ENCODE data around the gene PNKP. TPM values are rescaled to one million over a fixed set of nuclear protein-coding genes. Genes with fewer than 3 reads are reported as not detected.

The PNKP gene
- total RNA-seq, 2 experiments from 2014 or later = 130 to 133 TPM

DNA sequence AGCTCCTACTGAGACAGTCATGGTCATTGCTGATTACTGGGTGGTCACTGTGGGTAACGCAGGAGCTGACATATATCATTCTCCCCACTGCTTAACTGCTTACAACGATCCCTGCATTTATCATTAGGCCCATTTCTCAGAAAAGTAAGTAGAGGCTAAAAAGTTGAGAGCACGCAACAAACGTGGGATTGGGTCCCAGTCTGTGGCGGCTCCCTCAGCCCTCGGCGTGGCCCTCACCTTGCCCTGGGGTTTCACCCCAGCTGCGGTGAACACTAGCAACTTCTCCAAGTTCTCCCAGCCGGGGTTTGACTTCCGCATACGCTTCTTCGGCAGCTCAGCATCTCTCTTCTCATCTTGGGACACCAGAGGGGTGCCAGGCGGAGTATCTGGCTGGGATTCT lies 2.5 kb downstream of the PNKP start:
- Mint-ChIP-seq H3K4me1 (peaks cover 40% of the 10 kb centered on the region), H3K36me3 (peaks cover 22% of the 10 kb centered on the region), H3K9me3 (ENCODE audit: low read depth) (no peaks in the 10 kb centered on the region), H3K27ac (no peak overlapping the region), H3K4me3 (peak overlapping the region; percentile 5), H3K27me3 (no peaks in the 10 kb centered on the region)
- no peak for ATAC-seq
- DNase-seq = no peak
- CTCF ChIA-PET = interaction anchor here (0.7 kb wide), 1 partner anchor 10 kb away, joined by 3 read pairs; no protein-coding TSS in a partner anchor

DNA sequence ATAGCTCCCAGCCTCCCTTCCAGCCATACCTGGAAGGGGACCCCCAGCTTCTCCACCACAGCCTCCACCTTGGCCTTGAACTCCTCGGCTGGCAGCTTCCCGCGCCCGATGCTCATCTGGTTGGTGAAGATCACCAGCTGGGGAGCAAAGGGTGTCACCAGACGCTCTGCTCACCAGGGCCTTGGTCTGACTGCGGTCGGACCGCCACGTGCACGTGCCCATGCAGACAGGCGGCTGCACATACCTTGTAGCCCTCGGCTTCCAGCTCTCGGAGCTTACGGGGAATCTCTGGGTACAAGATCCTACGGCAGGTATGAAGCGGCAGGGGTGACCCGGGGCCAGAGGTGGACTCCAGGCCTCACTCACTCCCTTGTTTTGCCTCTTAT lies 3.4 kb downstream of the PNKP start:
- CTCF ChIA-PET = interaction anchor here (1.0 kb wide), 1 partner anchor 9 kb away, joined by 3 read pairs; no protein-coding TSS in a partner anchor
- DNase-seq = no peak
- H3K27me3 Mint-ChIP-seq = no peaks in the 10 kb centered on the region
- peaks cover 24% of the 10 kb centered on the region for H3K36me3 Mint-ChIP-seq
- H3K4me1 Mint-ChIP-seq = peaks cover 40% of the 10 kb centered on the region
- no peak for ATAC-seq
- H3K27ac Mint-ChIP-seq = no peak overlapping the region
- H3K9me3 Mint-ChIP-seq (ENCODE audit: low read depth) = no peaks in the 10 kb centered on the region
- H3K4me3 Mint-ChIP-seq = no peak overlapping the region

GRCh38 chr19:49863254-49863934 lies 4.0 kb downstream of the PNKP start:
- Mint-ChIP-seq H3K4me1 (peaks cover 35% of the 10 kb centered on the region), H3K9me3 (ENCODE audit: low read depth) (no peaks in the 10 kb centered on the region), H3K27me3 (no peaks in the 10 kb centered on the region), H3K4me3 (no peak overlapping the region), H3K36me3 (peaks cover 24% of the 10 kb centered on the region), H3K27ac (no peak overlapping the region)
- no peak for ATAC-seq
- DNase-seq = no peak
- CTCF ChIA-PET = interaction anchor here (1.0 to 1.2 kb wide), 2 partner anchors 9 to 13 kb away, joined by 3 to 4 read pairs; partner anchors contain the start of gene PTOV1

- DNase-seq (no peak), ATAC-seq (no peak)
- no peaks in the 10 kb centered on the region for H3K27me3 Mint-ChIP-seq
- peaks cover 27% of the 10 kb centered on the region for H3K4me1 Mint-ChIP-seq
- CTCF ChIA-PET = interaction anchor here (1.2 kb wide), 1 partner anchor 12 kb away, joined by 4 read pairs; the partner anchor contains the start of gene PTOV1
- H3K27ac Mint-ChIP-seq = no peak overlapping the region
- no peak overlapping the region for H3K4me3 Mint-ChIP-seq
- H3K36me3 Mint-ChIP-seq = peaks cover 24% of the 10 kb centered on the region
- no peaks in the 10 kb centered on the region for H3K9me3 Mint-ChIP-seq (ENCODE audit: low read depth)
Measured at GRCh38 chr19:49862391-49863253, 4.8 kb downstream of the PNKP start.

GRCh38 chr19:49861541-49862378 lies 5.6 kb downstream of the PNKP start:
- Mint-ChIP-seq H3K4me1 (peaks cover 22% of the 10 kb centered on the region), H3K9me3 (ENCODE audit: low read depth) (no peaks in the 10 kb centered on the region), H3K27me3 (no peaks in the 10 kb centered on the region), H3K27ac (no peak overlapping the region), H3K36me3 (peaks cover 24% of the 10 kb centered on the region), H3K4me3 (no peak overlapping the region)
- CTCF ChIA-PET = interaction anchor here (1.2 kb wide), 1 partner anchor 11 kb away, joined by 4 read pairs; the partner anchor contains the start of gene PTOV1
- ATAC-seq (no peak), DNase-seq (no peak)

DNA sequence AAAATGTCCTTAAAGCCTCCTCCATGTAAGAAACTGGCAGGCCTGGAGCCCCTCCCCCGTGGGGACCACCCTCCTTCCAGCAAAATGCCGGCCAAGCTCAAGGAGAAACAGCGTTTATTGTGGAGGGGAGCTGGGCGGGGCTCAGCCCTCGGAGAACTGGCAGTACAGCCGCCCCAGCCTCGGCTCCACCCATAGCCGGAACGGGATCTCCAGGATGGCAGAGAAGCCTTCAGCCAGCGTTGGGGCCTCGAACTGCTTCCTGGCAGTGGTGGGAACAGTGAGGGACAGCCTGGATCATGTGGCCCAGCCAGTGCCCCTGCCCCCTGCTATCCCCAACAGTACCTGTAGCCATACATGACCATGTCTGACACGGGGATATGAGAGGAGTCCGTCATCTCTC lies 6.3 kb downstream of the PNKP start:
- Mint-ChIP-seq H3K36me3 (peaks cover 22% of the 10 kb centered on the region), H3K9me3 (ENCODE audit: low read depth) (no peaks in the 10 kb centered on the region), H3K4me3 (no peak overlapping the region), H3K27ac (no peak overlapping the region), H3K4me1 (peaks cover 16% of the 10 kb centered on the region), H3K27me3 (no peaks in the 10 kb centered on the region)
- ATAC-seq = no peak
- DNase-seq = no peak
- CTCF ChIA-PET = interaction anchor here (1.0 kb wide), 1 partner anchor 11 kb away, joined by 3 read pairs; no protein-coding TSS in a partner anchor

- H3K9me3 Mint-ChIP-seq (ENCODE audit: low read depth) = no peaks in the 10 kb centered on the region
- H3K36me3 Mint-ChIP-seq = peaks cover 18% of the 10 kb centered on the region
- ATAC-seq = no peak
- H3K4me1 Mint-ChIP-seq = peaks cover 11% of the 10 kb centered on the region
- no peak overlapping the region for H3K4me3 Mint-ChIP-seq
- no peak for DNase-seq
- H3K27ac Mint-ChIP-seq = no peak overlapping the region
- CTCF ChIA-PET = interaction anchor here (1.0 kb wide), 1 partner anchor 10 kb away, joined by 3 read pairs; no protein-coding TSS in a partner anchor
- no peaks in the 10 kb centered on the region for H3K27me3 Mint-ChIP-seq
Measured at GRCh38 chr19:49860336-49861102, 6.9 kb downstream of the PNKP start.

GRCh38 chr19:49859682-49860335 lies 7.6 kb downstream of the PNKP start:
- DNase-seq = no peak
- no peak for ATAC-seq
- Mint-ChIP-seq H3K4me1 (peaks cover 6% of the 10 kb centered on the region), H3K9me3 (ENCODE audit: low read depth) (no peaks in the 10 kb centered on the region), H3K27ac (no peak overlapping the region), H3K27me3 (no peaks in the 10 kb centered on the region), H3K36me3 (peaks cover 15% of the 10 kb centered on the region), H3K4me3 (no peak overlapping the region)
- CTCF ChIA-PET = interaction anchor here (1.0 kb wide), 1 partner anchor 9 kb away, joined by 3 read pairs; no protein-coding TSS in a partner anchor

DNA sequence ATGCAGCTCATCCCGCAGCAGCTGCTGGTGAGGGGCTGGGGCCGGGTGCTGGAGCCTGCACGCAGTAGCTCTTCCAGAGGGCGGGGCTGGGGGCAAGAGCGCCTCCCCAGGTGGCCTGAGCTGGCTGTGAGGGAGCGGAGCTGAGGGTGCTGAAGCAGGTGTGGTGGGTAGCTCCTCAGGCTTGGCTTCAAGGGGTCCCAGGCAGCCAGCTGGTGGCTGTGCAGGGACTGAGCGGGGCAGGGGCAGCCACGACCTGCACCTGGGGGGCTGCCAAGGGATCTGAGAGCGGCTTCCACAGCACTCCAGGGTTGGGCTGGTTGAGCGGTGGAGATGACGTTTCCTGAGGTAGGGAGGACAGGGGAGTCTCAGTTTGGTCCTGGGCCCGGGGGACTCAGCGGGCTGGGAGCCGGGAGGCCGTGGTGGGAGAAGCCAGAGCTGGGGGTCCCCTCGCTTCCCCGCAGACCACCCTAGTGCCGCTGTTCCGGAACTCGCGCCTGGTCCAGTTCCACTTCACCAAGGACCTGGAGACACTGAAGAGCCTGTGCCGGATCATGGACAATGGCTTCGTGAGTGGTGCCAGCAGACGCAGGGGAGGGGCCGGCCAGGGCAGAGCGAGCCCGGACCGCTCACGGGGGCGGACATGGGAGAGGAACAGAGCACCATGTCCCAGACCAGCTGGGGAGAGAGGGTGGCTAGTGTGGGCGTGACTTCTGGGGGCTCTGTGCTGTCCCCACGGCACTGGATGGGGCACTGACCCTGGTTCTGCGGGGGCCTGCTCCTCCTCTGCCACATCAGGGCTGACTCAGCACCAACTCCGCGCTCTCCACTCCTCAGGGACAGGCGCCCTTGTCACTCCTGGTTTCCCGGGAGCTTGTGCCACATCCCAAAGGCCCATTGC lies 9.0 kb downstream of the PNKP start:
- Mint-ChIP-seq H3K4me3 (no peak overlapping the region), H3K27me3 (no peaks in the 10 kb centered on the region), H3K4me1 (peaks cover 3% of the 10 kb centered on the region), H3K27ac (no peak overlapping the region), H3K36me3 (peaks cover 7% of the 10 kb centered on the region), H3K9me3 (ENCODE audit: low read depth) (no peaks in the 10 kb centered on the region)
- CTCF ChIA-PET = no interaction called here
- ATAC-seq = no peak
- no peak for DNase-seq

- CTCF ChIA-PET = no interaction called here
Measured at GRCh38 chr19:49857838-49858087, 9.6 kb downstream of the PNKP start.

GRCh38 chr19:49857061-49857837 lies 10.1 kb downstream of the PNKP start:
- Mint-ChIP-seq H3K4me1 (peaks cover 9% of the 10 kb centered on the region), H3K9me3 (ENCODE audit: low read depth) (no peaks in the 10 kb centered on the region), H3K36me3 (peaks cover 4% of the 10 kb centered on the region), H3K27ac (no peak overlapping the region), H3K4me3 (no peak overlapping the region), H3K27me3 (peaks cover 6% of the 10 kb centered on the region)
- no peak for DNase-seq
- ATAC-seq = no peak
- CTCF ChIA-PET = no interaction called here

More at GRCh38 chr19:49857838-49858087, 9.6 kb downstream of the PNKP start:
- peaks cover 4% of the 10 kb centered on the region for H3K4me1 Mint-ChIP-seq
- H3K36me3 Mint-ChIP-seq = peaks cover 4% of the 10 kb centered on the region
- no peak overlapping the region for H3K4me3 Mint-ChIP-seq
- ATAC-seq = no peak
- peaks cover under 1% of the 10 kb centered on the region for H3K27me3 Mint-ChIP-seq
- DNase-seq = no peak
- no peaks in the 10 kb centered on the region for H3K9me3 Mint-ChIP-seq (ENCODE audit: low read depth)
- no peak overlapping the region for H3K27ac Mint-ChIP-seq

Measured in activated CD8-positive, alpha-beta memory T cell treated with anti-CD3 and anti-CD28 coated beads, Interleukin-2, amount 10 ng/mL, durations not matched to agents 7 days and 5 days (primary cell).